MM.1S (cell line): ENCODE data around the gene ST8SIA3.

ENCODE experiments used
- DNase-seq: peaks from one replicate; pipeline ENCODE4 v3.0.0-alpha.2; 2015
- H2AFZ ChIP-seq: fragments of 300-600 bp; sonication (generic); 2 replicates; pipeline ENCODE4 v1.6.0; 2016; ENCODE audit warnings: antibody characterized with exemption, low read length
- H3F3A ChIP-seq: fragments of 300-600 bp; sonication (generic); 2 replicates; pipeline ENCODE4 v1.6.1; 2016; ENCODE audit warnings: mild to moderate bottlenecking, antibody characterized with exemption, low read length, moderate library complexity, mixed read lengths; ENCODE audit not compliant: insufficient read depth
- H3K27ac ChIP-seq: fragments of 300-600 bp; sonication (generic); 2 replicates; pipeline ENCODE4 v1.5.1; 2016; ENCODE audit warnings: mild to moderate bottlenecking, low read length
- H3K27me3 ChIP-seq: fragments of 300-600 bp; sonication (generic); replicated peaks from 2 replicates; pipeline ENCODE4 v1.6.0; 2016; ENCODE audit warnings: low read length; ENCODE audit not compliant: insufficient read depth
- H3K36me3 ChIP-seq: fragments of 300-600 bp; sonication (generic); replicated peaks from 2 replicates; pipeline ENCODE4 v1.6.1; 2016; ENCODE audit warnings: mild to moderate bottlenecking, low read length, mixed read lengths; ENCODE audit not compliant: insufficient read depth
- H3K4me1 ChIP-seq: fragments of 300-600 bp; sonication (generic); 2 replicates; pipeline ENCODE4 v1.6.1; 2016; ENCODE audit warnings: low read length, mixed read lengths
- H3K4me2 ChIP-seq: fragments of 300-600 bp; sonication (generic); 2 replicates; pipeline ENCODE4 v1.6.0; 2016; ENCODE audit warnings: low read depth, low read length
- H3K4me3 ChIP-seq: fragments of 300-600 bp; sonication (generic); 2 replicates; pipeline ENCODE4 v1.5.1; 2016; ENCODE audit warnings: low read length, mixed read lengths
- H3K79me2 ChIP-seq: fragments of 300-600 bp; sonication (generic); 2 replicates; pipeline ENCODE4 v1.6.1; 2016; ENCODE audit warnings: mixed run types, low read length, mixed read lengths
- H3K9ac ChIP-seq: fragments of 300-600 bp; sonication (generic); 2 replicates; pipeline ENCODE4 v1.6.1; 2016; ENCODE audit warnings: low read length, mixed read lengths
- H3K9me2 ChIP-seq: fragments of 300-600 bp; sonication (generic); replicated peaks from 2 replicates; pipeline ENCODE4 v1.6.1; 2016; ENCODE audit warnings: mild to moderate bottlenecking, low read length, mixed read lengths; ENCODE audit not compliant: insufficient read depth
- H3K9me3 ChIP-seq: fragments of 300-600 bp; sonication (generic); replicated peaks from 2 replicates; pipeline ENCODE4 v1.6.1; 2016; ENCODE audit warnings: mild to moderate bottlenecking, low read length, mixed read lengths; ENCODE audit not compliant: insufficient read depth
- H4K20me1 ChIP-seq: fragments of 300-600 bp; sonication (generic); 2 replicates; pipeline ENCODE4 v1.6.1; 2016; ENCODE audit warnings: mild to moderate bottlenecking, low read length, moderate library complexity, mixed read lengths; ENCODE audit not compliant: insufficient read depth
- EZH2 ChIP-seq: fragments of 300-600 bp; sonication (generic); optimal IDR thresholded peaks from 2 replicates; pipeline ENCODE3; 2017; ENCODE audit warnings: low read depth, mild to moderate bottlenecking, antibody characterized with exemption, low read length, mixed read lengths
- EZH2phosphoT487 ChIP-seq: fragments of 300-600 bp; sonication (generic); IDR thresholded peaks from 2 replicates; pipeline ENCODE4 v1.6.1; 2018; ENCODE audit warnings: antibody characterized with exemption, low read length
- TF ChIP-seq, protein P1 (sequence below): fragments of 300-600 bp; sonication (generic); IDR thresholded peaks from 2 replicates; pipeline ENCODE4 v1.5.1; 2016; ENCODE audit warnings: antibody characterized with exemption, low read length, mixed read lengths

Gene ST8SIA3

DNA sequence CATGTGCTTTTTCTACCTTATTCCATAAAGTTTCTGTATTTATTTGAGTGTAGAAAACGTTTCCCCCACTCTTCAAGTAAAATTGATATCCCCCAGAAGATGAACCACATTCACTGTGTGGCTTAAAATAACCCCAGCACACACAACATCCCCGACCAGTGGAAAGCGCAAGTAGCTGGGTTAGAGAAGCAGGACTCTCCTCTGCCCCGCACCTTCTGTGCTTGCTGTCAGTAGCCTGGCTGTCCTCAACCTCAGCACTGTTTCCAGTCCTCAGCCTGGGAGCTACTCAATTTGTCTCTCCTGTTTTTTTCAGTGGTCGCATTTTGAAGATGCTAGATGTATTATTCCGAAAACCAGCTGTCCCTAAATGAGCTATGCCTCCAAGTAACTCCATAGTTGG, 18.0 kb upstream of the ST8SIA3 start:
- no peaks in the 10 kb centered on the region for H3K9me2 ChIP-seq
- no peak overlapping the region for H3K4me2 ChIP-seq
- no peaks in the 10 kb centered on the region for H3K9me3 ChIP-seq
- DNase-seq = no peak
- no peaks in the 10 kb centered on the region for H3K27me3 ChIP-seq
- no peak overlapping the region for H3K4me3 ChIP-seq
- no peaks in the 10 kb centered on the region for H3K4me1 ChIP-seq
- H3K79me2 ChIP-seq = no peaks in the 10 kb centered on the region
- no peaks in the 10 kb centered on the region for H3K36me3 ChIP-seq
- no peaks in the 10 kb centered on the region for H4K20me1 ChIP-seq
- H2AFZ ChIP-seq = no peak overlapping the region
- H3K27ac ChIP-seq = no peak overlapping the region
- TF ChIP-seq, protein P1, sequence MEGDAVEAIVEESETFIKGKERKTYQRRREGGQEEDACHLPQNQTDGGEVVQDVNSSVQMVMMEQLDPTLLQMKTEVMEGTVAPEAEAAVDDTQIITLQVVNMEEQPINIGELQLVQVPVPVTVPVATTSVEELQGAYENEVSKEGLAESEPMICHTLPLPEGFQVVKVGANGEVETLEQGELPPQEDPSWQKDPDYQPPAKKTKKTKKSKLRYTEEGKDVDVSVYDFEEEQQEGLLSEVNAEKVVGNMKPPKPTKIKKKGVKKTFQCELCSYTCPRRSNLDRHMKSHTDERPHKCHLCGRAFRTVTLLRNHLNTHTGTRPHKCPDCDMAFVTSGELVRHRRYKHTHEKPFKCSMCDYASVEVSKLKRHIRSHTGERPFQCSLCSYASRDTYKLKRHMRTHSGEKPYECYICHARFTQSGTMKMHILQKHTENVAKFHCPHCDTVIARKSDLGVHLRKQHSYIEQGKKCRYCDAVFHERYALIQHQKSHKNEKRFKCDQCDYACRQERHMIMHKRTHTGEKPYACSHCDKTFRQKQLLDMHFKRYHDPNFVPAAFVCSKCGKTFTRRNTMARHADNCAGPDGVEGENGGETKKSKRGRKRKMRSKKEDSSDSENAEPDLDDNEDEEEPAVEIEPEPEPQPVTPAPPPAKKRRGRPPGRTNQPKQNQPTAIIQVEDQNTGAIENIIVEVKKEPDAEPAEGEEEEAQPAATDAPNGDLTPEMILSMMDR = no peak
- TF ChIP-seq EZH2 (no peak), EZH2phosphoT487 (no peak)
- H3K9ac ChIP-seq = no peak overlapping the region
- H3F3A ChIP-seq = no peaks in the 10 kb centered on the region

DNA sequence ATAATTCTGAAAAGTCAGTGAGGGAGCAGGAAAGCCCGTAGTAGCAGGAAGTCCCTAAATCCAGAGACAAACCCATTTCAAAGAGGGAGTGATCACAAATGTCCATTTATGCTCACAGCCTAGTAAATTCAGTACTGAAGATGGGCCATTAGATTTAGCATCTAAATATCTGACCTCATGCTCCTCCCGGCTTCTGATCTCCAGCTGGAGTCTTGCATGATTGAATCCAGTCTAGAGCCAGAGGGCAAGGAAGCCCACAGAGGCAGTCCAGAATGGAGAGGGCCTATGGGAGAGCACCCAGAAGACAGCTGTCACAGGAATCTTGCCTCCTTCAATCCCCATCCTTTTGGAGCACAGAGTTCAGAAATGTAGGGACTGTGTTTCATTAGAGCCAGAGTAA, 16.0 kb upstream of the ST8SIA3 start:
- Histone ChIP-seq H2AFZ (no peak overlapping the region), H3K4me2 (no peak overlapping the region), H3K4me1 (no peaks in the 10 kb centered on the region), H3K9me3 (no peaks in the 10 kb centered on the region), H3K79me2 (no peaks in the 10 kb centered on the region), H3K36me3 (no peaks in the 10 kb centered on the region), H3K9ac (no peak overlapping the region), H4K20me1 (no peaks in the 10 kb centered on the region), H3K9me2 (no peaks in the 10 kb centered on the region), H3K27ac (no peak overlapping the region), H3F3A (no peaks in the 10 kb centered on the region), H3K4me3 (no peak overlapping the region), H3K27me3 (no peaks in the 10 kb centered on the region)
- TF ChIP-seq, protein P1 = no peak
- TF ChIP-seq EZH2 = no peak
- TF ChIP-seq EZH2phosphoT487 = no peak
- DNase-seq = no peak

DNA sequence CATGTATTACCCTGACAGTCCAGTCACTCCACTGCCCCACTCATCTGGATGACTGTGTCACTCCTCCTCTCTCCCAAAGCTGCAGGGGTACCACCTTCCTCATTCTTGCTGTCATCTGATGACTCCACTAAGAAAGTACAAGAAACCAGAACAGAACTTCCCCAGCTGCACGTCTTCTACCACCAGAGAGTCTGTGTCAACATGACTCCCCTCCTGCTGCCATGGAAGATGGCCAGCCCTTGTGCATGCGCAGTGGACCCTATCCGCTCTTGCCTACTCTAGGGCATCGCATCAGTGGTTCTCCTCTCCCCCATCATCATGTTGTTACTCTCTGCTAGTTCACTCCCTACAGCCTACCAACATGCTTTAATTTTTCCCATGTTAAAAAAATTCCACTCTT, 14.5 kb upstream of the ST8SIA3 start:
- DNase-seq = no peak
- Histone ChIP-seq H3K79me2 (no peaks in the 10 kb centered on the region), H3K36me3 (no peaks in the 10 kb centered on the region), H3K4me1 (no peaks in the 10 kb centered on the region), H3K9me2 (no peaks in the 10 kb centered on the region), H3K9me3 (no peaks in the 10 kb centered on the region), H3K4me3 (no peak overlapping the region), H4K20me1 (no peaks in the 10 kb centered on the region), H3K4me2 (no peak overlapping the region), H3K27ac (no peak overlapping the region), H3K27me3 (no peaks in the 10 kb centered on the region), H2AFZ (no peak overlapping the region), H3K9ac (no peak overlapping the region), H3F3A (no peaks in the 10 kb centered on the region)
- no peak for TF ChIP-seq EZH2phosphoT487
- TF ChIP-seq, protein P1 = no peak
- TF ChIP-seq EZH2 = no peak
